Left forelimb (tissue), 1 donor: Measurements from ENCODE around the gene MCM9.
A peak's percentile ranks its signal among the peaks of the same experiment; 100 is the strongest.

Experiments
- DNase-seq: peaks from one replicate; pipeline ENCODE4 v3.0.0-alpha.2; 2018; ENCODE audit warnings: low spot score

The MCM9 gene

GRCh38 chr6:118934461-118935330 lies at the start of gene MCM9:
Gene MCM9 (minus strand): TSS chr6:118935159. CDS start chr6:118931723, 3,436 bp downstream.
- DNase-seq: peak; percentile 92

GRCh38 chr6:118984342-118984741 lies 49.4 kb upstream of the MCM9 start:
- DNase-seq: no peak

DNA sequence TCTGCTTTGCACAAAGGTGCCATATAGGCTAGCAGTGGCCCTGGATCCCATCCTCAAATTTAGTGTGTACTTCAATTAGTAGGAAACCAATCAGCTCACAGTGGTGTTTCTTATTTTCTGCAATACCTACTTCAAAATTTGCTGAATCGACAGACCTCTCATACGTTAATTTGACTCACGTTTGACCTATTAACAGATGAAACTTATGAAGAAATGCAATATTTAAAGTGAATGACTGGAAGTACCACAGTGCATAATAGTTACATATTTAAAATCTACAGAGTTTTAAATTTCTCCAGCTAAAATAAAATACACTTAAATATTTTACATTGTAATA lies 47.6 kb upstream of the MCM9 start:
- no peak for DNase-seq

GRCh38 chr6:118981884-118982574 lies 47.1 kb upstream of the MCM9 start:
- no peak for DNase-seq

DNA sequence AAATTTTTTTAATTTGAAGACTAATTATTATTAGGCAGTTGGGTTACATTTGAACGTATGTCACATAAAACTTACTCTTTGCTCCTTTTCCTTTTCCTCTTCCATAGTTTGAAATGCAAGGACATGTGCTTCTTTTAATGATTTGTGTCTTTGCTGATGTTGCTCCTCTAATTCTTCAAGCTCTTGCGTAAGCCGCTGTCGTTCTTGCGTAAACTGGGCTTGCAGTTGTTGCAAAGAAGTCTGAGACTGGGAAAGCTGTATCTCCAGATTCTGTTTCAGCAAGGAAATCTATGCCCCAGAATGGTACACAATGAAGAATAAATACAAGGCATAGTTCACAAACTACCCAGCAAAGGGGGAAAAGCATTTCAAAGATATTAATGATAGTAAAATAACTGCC lies 45.1 kb upstream of the MCM9 start:
- DNase-seq: no peak

- no peak for DNase-seq
Observed at GRCh38 chr6:118974790-118975189, 39.8 kb upstream of the MCM9 start.

DNA sequence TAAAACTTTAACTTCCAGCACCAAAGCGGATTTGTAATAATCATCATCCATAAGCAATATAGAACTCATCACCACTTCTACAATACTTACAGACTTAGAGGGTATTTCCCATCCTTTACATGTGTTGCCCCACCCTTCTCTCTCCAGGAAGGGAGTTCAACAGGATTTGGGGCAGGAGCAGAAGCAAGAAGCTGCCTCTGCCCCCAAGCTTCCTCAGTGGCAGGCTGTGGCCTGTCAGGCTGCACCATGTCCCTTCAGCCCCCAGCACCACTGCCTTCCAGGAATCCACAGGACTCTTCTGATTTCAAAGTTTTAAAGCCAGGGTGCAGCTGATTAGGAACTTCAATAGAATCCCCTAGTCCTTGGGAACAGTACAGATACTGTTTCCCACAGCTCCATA lies 36.7 kb upstream of the MCM9 start:
- no peak for DNase-seq

GRCh38 chr6:118970866-118971265 lies 35.9 kb upstream of the MCM9 start:
- DNase-seq: no peak

DNA sequence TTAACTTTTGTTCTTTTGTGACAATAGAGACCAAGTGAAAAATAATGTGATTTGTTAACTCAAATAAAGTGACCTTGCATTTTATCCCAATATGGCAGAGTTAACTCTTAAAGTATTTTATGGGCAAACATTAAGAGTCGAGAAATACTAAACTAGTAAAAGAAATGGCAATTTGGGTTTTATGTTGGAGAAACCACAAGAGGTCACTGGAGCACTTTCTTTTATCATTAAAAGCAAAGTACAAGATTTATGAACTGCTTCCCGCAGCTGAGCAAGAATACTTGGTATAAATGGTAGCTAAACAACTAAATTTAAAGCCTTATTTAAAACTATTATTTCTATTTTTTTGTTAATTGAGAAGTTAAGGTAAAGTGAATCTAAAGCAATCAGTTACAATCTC lies 33.5 kb upstream of the MCM9 start:
- DNase-seq: no peak

GRCh38 chr6:118967239-118967638 lies 32.3 kb upstream of the MCM9 start:
- no peak for DNase-seq

- no peak for DNase-seq
Observed at GRCh38 chr6:118965843-118966370, 30.9 kb upstream of the MCM9 start.

DNA sequence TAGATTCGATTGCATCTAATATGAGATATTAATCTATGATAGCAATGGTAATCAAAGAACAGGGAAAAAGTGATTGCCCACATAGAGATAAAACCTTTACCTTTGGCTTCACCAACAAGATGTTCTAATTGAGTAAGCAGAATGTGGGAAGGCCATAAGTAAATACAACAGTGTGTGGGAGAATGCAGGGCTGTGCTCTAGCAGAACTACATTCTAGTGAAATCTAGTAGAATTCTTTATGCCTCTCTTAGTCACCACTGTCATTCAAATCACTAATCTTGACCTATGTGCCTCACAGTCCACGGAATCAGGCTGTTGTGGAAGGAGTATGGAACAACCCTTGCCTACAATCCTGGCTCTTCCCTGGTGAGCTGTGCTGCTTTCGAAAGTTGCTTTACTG lies 30.4 kb upstream of the MCM9 start:
- DNase-seq: no peak

GRCh38 chr6:118963003-118963402 lies 28.0 kb upstream of the MCM9 start:
- DNase-seq: no peak

DNA sequence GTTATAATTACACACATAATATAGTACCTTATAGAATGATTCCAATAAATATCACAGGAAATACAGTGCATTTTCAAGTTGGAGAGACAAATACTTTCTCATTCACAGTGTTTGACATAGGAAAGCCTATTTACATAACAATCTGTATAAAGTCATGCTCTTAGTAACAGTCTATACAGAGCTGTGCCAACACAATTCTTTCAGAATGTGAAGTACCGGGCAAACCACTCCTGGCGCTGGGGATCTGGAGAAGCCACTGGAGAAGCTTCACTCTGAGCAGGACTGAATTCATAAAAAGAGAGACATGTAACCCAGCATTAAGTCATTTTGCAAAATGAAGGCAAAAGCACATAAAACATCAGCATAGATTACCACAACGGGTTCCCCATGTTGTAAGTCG lies 24.9 kb upstream of the MCM9 start:
- DNase-seq: no peak

- no peak for DNase-seq
Observed at GRCh38 chr6:118953391-118953790, 18.4 kb upstream of the MCM9 start.

DNA sequence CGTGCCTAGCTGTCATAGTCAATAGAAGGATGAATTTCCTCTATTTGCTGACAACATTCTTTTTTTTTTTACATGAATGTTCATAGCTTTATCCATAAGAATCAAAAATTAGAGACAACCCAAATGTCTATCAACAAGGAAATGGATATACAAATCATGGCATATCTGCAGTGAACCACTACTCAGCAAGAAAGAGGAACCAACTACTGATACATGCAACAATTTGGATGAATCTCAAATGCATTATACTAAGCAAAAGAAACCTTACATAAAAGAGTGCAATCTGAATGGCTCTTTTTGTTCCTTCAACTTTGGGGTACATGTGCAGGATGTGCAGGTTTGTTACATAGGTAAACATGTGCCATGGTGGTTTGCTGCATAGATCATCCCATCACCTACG lies 17.7 kb upstream of the MCM9 start:
- no peak for DNase-seq

DNA sequence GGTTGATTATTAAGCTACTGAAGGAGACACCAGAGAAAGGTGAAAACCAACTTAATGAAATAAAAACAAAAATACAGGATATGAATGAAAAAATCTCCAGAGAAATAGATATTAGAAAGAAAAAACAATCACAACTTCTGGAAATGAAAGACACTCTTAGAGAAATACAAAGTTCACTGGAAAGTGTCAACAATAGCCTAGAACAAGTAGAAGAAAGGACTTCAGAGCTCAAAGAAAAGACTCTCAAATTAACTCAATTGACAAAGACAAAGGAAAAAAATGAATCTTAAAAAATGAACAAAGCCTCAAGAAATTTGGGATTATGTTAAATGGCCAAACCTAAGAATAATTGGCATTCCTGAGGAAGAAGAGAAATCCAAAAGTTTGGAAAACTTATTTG lies 10.3 kb upstream of the MCM9 start:
- DNase-seq: no peak

GRCh38 chr6:118940770-118941169 lies 5.8 kb upstream of the MCM9 start:
- no peak for DNase-seq

DNA sequence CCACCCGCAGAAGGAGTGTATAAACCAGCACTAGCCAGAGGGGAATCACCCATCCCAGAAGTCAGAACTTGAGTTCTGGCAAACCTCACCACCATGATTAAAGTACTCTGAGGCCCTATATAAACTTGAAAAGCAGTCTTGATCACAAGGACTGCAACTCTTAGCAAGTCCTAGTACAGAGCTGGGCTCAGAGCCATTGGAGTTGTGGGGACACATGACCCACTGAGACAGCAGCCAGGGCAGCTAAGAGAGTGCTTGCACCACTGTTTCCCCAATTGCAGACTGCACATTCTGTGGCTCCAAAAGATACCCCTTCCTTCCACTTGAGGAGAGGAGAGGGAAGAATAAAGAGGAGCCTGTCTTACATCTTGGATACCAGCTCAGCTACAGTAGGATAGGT lies 4.7 kb upstream of the MCM9 start:
- DNase-seq: no peak

DNA sequence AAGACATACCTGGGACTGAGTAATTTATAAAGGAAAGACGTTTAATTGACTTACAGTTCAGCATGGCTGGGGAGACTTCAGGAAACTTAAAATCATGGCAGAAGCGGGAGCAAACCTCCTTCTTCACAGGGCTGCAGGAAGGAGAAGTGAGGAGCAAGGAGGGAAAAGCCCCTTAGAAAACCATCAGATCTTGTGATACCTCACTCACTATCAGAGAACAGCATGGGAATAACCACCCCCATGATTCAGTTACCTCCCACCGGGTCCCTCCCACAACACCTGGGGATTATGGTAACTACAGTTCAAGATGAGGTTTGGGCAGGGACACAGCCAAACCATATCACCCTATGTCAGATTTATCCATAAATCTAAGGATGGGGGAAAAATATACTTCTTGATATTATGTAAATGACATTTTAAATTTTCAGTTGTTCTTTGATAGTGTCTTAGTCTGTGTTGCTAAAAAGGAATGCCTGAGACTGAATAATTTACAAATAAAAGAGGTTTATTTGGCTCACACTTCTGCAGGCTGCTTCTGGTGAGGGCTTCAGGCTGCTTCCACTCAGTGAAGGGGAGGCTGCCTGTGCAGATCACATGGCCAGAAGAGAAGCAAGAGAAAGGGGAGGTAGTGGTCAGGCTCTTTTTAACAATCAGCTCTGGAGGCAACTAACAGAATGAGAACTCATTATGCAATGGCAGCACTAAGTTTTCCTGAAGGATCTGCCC lies 1.2 kb upstream of the MCM9 start:
- DNase-seq: no peak

DNA sequence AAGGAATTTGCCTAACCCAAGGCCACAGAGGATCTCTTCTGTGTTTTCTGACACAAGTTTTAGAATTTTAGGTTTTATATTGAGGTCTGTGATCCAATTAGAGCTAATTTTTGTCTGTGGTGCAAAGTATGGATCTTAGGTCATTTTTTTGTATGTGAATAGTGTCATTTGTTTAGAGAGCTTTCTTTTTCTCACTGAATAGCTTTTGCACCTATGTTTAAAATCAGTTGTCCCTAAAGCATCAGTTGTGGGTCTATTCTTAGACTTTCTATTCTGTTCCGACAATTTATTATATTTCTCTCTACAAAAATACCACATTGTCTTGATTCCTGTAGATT lies 341 bp upstream of the MCM9 start:
- no peak for DNase-seq

DNA sequence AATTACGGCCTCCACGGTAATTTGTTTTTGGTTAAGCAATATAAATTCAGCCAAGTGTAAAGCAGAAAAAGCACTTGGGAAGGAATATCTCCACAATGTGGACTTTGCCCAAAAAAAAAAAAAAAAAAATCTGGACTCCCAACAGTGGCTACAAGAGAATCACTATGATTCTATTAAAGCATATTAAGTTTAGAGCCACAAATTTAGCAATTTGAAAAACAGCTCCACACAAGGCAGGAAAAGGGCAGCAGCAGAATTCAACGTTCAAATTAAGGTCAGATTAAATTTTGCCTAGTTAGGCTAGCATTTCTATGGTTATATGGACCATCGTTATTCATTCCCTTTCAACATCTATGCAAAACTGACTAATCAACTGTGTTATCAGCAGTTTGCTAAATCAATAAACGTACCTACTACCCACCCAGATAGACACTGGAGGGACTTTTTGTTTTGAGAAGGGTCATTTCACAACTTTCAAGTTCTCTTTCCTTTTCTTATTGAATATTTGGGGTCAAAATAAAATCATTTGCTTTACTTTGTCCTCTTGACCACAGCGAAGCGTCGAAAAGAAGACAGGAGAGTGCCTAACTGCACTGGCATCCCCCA lies 1.0 kb downstream of the MCM9 start:
- DNase-seq: no peak
